Activated B cell treated with CpG ODN at 0.5 μM for 24 hours (primary cell): Measurements from ENCODE around the gene C9orf43. TPM values are rescaled to one million over a fixed set of nuclear protein-coding genes. Genes with fewer than 3 reads are reported as not detected.

Experiments
- ATAC-seq: fragments of 200-7000 bp; cut with Tn5 transposase; one replicate; pipeline ENCODE4 v1.10.0; 2021; ENCODE audit warnings: low read depth, mild to moderate bottlenecking, moderate library complexity
- CTCF ChIA-PET: fragments of 350-600 bp; sonication (Branson Sonifier 250); formaldehyde crosslinking; loops from one replicate; lab custom pipeline; 2021; ENCODE audit warnings: antibody characterized with exemption; lab: Charles Lee
- POLR2A ChIA-PET: fragments of 350-600 bp; sonication (Branson Sonifier 250); formaldehyde crosslinking; loops from one replicate; lab custom pipeline; 2021; ENCODE audit warnings: antibody characterized with exemption; lab: Charles Lee
- DNase-seq: peaks from one replicate; pipeline ENCODE4 v3.0.0; 2022
- H3K27ac Mint-ChIP-seq: one replicate; pipeline ENCODE4 v1.8.0; 2020; ENCODE audit warnings: mixed read lengths
- H3K27me3 Mint-ChIP-seq: one replicate; pipeline ENCODE4 v1.8.0; 2021; ENCODE audit warnings: mixed read lengths
- H3K36me3 Mint-ChIP-seq: one replicate; pipeline ENCODE4 v1.8.0; 2021; ENCODE audit warnings: low read depth, mixed read lengths
- H3K4me1 Mint-ChIP-seq: one replicate; pipeline ENCODE4 v1.8.0; 2021; ENCODE audit warnings: mixed read lengths
- H3K4me3 Mint-ChIP-seq: one replicate; pipeline ENCODE4 v1.8.0; 2020; ENCODE audit warnings: mild to moderate bottlenecking, mixed read lengths
- H3K9me3 Mint-ChIP-seq: one replicate; pipeline ENCODE4 v1.8.0; 2020; ENCODE audit warnings: mixed read lengths
- CTCF ChIP-seq: fragments of 200-600 bp; IDR thresholded peaks from one replicate; pipeline ENCODE4 v1.8.0; 2022; ENCODE audit warnings: antibody characterized with exemption, mild to moderate bottlenecking
- intact Hi-C: fragments of 100-400 bp; cut with micrococcal nuclease; formaldehyde crosslinking; loops from one replicate; pipeline ENCODE4 v1.15.1; 2024
- total RNA-seq: library from RNA; stranded (reverse); gene quantifications from 2 replicates; pipeline ENCODE4 v1.2.3, GENCODE V29; 2022

C9orf43 gene
- total RNA-seq, 1 donor from 2014 or later: 1.2 TPM

DNA sequence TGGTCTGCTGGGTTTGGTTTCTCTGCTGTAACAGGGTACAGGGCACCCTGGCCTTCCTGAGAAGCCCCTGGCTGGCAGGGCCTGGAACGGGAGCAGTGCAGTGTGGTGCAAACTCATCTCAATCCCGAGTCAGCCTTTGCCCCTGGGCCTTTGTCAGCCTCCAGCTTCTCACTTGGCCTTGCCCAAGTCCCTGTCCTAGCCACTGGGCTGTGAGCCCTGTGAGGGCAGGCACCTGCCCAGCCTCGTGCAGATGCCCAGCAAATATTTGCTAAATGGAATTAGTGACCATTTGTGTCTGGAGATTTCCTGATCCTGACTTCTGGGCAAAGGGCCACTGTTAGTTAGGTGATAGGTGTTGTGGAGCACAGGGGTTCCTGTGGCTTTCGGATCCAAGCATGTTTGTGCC, 66.0 kb downstream of the C9orf43 start:
- no peak for DNase-seq
- no peaks in the 10 kb centered on the region for H3K4me1 Mint-ChIP-seq
- intact Hi-C loops: no loop called here
- TF ChIP-seq CTCF: no peak
- no peak for ATAC-seq
- ChIA-PET POLR2A (no interaction called here), CTCF (no interaction called here)
- H3K9me3 Mint-ChIP-seq: no peaks in the 10 kb centered on the region
- no peak overlapping the region for H3K4me3 Mint-ChIP-seq
- no peak overlapping the region for H3K27ac Mint-ChIP-seq
- H3K27me3 Mint-ChIP-seq: peaks cover 1% of the 10 kb centered on the region
- H3K36me3 Mint-ChIP-seq: no peaks in the 10 kb centered on the region

GRCh38 chr9:113477058-113477457, 66.5 kb downstream of the C9orf43 start:
- CTCF ChIA-PET: no interaction called here
- POLR2A ChIA-PET: no interaction called here
- no peak overlapping the region for H3K27ac Mint-ChIP-seq

DNA sequence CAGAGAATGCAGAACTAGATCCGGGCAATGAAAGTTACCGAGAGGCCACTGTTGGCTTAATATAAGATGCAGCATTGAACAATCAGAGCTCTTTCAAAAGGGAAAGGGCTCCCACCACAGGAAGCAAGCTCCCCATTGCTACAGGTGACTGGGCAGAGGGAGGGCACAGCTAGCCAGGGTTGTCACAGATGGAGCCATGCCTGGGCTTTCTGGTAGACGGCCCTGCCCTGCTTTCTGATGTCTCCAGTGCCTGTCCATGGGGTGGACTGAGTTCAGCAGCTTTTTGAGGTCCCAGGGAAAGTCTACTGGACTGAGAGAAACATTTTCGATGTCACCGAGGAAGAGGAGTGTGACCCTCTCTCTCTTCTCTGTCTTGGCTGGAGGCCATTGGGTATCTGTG, 67.1 kb downstream of the C9orf43 start:
- Mint-ChIP-seq H3K9me3 (no peaks in the 10 kb centered on the region), H3K4me3 (no peak overlapping the region), H3K27ac (no peak overlapping the region), H3K36me3 (no peaks in the 10 kb centered on the region), H3K27me3 (peaks cover 1% of the 10 kb centered on the region), H3K4me1 (no peaks in the 10 kb centered on the region)
- ChIA-PET CTCF (no interaction called here), POLR2A (no interaction called here)
- no peak for TF ChIP-seq CTCF
- no peak for DNase-seq
- ATAC-seq: no peak
- intact Hi-C loops: no loop called here

More at GRCh38 chr9:113477058-113477457, 66.5 kb downstream of the C9orf43 start:
- TF ChIP-seq CTCF: no peak
- Mint-ChIP-seq H3K27me3 (peaks cover 1% of the 10 kb centered on the region), H3K4me1 (no peaks in the 10 kb centered on the region), H3K9me3 (no peaks in the 10 kb centered on the region), H3K36me3 (no peaks in the 10 kb centered on the region), H3K4me3 (no peak overlapping the region)
- no peak for ATAC-seq
- intact Hi-C loops: no loop called here
- DNase-seq: no peak

DNA sequence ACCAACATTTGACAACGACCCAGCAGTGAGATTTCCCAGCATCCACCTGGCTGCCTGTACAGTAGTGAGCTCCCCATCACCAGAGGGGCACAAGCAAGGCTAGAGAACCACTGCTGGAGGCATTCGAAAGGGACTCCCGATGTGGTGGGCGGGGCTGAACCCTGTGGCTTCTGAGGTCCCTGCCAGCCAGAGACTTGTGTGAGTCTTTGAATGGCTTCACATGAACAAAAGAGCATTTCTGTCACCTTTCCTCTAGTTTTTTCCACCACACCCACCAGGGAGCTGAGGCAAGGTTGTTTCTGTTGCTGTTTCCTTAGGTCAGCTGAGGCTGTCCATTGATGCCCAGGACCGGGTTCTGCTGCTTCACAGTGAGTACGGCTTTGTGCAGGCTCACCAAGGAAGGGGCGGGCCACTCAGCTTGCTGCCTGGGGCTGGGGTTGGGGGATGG, 68.7 kb downstream of the C9orf43 start:
- Mint-ChIP-seq H3K27ac (no peak overlapping the region), H3K27me3 (peaks cover 1% of the 10 kb centered on the region), H3K9me3 (no peaks in the 10 kb centered on the region), H3K36me3 (no peaks in the 10 kb centered on the region), H3K4me1 (no peaks in the 10 kb centered on the region), H3K4me3 (no peak overlapping the region)
- ATAC-seq: no peak
- no peak for DNase-seq
- intact Hi-C loops: no loop called here
- CTCF ChIA-PET: no interaction called here
- TF ChIP-seq CTCF: no peak
- POLR2A ChIA-PET: no interaction called here

Other genes starting within 250 kb of the C9orf43 start
- gene FKBP15, start 189.5 kb upstream of the C9orf43 start, total RNA-seq: 48.3 and 49.1 TPM in 2 replicates
- 5.7 and 7.3 TPM in 2 replicates for gene SLC31A1, start 189.2 kb upstream of the C9orf43 start, total RNA-seq
- 30.4 and 31.7 TPM in 2 replicates for gene CDC26, start 135.2 kb upstream of the C9orf43 start, total RNA-seq
- gene PRPF4, start 135.1 kb upstream of the C9orf43 start, total RNA-seq: 32.8 and 36.7 TPM in 2 replicates
- gene RNF183, start 107.4 kb upstream of the C9orf43 start, total RNA-seq: not detected in 2 replicates
- 0.73 and 1.6 TPM in 2 replicates for gene WDR31, start 70.5 kb upstream of the C9orf43 start, total RNA-seq
- gene BSPRY, start 61.2 kb upstream of the C9orf43 start, total RNA-seq: 1.1 and 1.3 TPM in 2 replicates
- 23.4 and 23.9 TPM in 2 replicates for gene HDHD3, start 33.8 kb upstream of the C9orf43 start, total RNA-seq
- 24.0 and 24.3 TPM in 2 replicates for gene ALAD, start 9.5 kb upstream of the C9orf43 start, total RNA-seq
- gene POLE3, start 72 bp upstream of the C9orf43 start, total RNA-seq: 48.0 and 55.5 TPM in 2 replicates
- gene RGS3, start 53.0 kb downstream of the C9orf43 start, total RNA-seq: 14.6 and 15.0 TPM in 2 replicates